Dendritic cell treated with granulocyte-macrophage colony-stimulating factor and Interleukin-4, amounts not matched to agents 40 ng/mL and 50 ng/mL, for 4 days (primary cell): Measurements from ENCODE around the gene SLC35A5.
"Not testable (repeated sequence)": the region's sequence is repeated elsewhere in the genome, so short reads cannot be mapped to it uniquely, and the experiment has no call there.

Source experiments
- H3K27ac Mint-ChIP-seq: one replicate; pipeline ENCODE4 v1.8.0; 2022; ENCODE audit warnings: mild to moderate bottlenecking, mixed read lengths
- H3K27me3 Mint-ChIP-seq: one replicate; pipeline ENCODE4 v1.8.0; 2022; ENCODE audit warnings: mild to moderate bottlenecking, mixed read lengths
- H3K36me3 Mint-ChIP-seq: one replicate; pipeline ENCODE4 v1.8.0; 2022; ENCODE audit warnings: low read depth, mixed read lengths
- H3K4me1 Mint-ChIP-seq: one replicate; pipeline ENCODE4 v1.8.0; 2022; ENCODE audit warnings: low read depth, mixed read lengths
- H3K4me3 Mint-ChIP-seq: one replicate; pipeline ENCODE4 v1.8.0; 2022; ENCODE audit warnings: mild to moderate bottlenecking, moderate library complexity, mixed read lengths
- H3K9me3 Mint-ChIP-seq: one replicate; pipeline ENCODE4 v1.8.0; 2022; ENCODE audit warnings: mixed read lengths
- intact Hi-C: fragments of 100-400 bp; cut with micrococcal nuclease; formaldehyde crosslinking; loops from one replicate; pipeline ENCODE4 v1.15.0; 2022

Gene SLC35A5, protein sequence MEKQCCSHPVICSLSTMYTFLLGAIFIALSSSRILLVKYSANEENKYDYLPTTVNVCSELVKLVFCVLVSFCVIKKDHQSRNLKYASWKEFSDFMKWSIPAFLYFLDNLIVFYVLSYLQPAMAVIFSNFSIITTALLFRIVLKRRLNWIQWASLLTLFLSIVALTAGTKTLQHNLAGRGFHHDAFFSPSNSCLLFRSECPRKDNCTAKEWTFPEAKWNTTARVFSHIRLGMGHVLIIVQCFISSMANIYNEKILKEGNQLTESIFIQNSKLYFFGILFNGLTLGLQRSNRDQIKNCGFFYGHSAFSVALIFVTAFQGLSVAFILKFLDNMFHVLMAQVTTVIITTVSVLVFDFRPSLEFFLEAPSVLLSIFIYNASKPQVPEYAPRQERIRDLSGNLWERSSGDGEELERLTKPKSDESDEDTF

DNA sequence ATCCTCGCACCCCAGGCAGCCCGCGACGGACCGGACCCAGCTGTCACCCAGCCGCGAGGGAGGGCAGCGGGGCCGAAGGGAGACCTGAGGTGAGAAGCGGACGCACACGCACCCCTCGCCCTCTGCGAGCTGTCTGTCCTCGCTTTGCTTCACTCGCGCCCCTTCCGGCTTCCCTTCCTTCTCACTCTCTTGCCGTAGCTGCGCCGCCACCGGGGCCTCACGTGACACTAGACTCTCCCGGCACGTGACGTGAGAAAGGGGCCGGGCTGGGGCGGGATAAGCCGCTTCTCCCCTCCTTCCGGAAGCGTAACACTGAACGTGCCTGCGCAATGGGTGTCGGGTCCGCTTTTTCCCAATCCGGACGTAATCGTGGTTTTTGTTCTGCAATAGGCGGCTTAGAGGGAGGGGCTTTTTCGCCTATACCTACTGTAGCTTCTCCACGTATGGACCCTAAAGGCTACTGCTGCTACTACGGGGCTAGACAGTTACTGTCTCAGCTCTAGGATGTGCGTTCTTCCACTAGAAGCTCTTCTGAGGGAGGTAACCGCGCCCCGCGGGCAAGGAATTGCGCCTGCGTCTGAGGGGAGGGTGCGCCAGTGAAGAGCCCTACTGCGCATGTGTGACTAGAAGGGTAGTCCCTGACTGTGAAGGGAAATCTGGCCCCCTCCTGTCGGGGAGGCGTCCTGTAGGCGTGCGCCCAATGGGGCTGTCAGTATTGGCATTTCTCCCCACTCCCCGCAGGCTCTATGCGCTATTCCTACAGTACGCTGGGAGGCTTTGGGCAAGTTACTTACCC is at the start of gene SLC35A5, which contains the start of gene ATG3:
Gene SLC35A5, plus strand, starts transcription at position 312 of the 796 bp plus-strand sequence. CDS start 1,359 bp downstream, outside the sequence.
Gene ATG3, minus strand, starts transcription at position 229 of the 796 bp plus-strand sequence. CDS start 434 bp downstream, outside the sequence.
- Mint-ChIP-seq H3K27ac (peak within 1 kb of the TSS; percentile 96), H3K27me3 (no peaks in the 10 kb centered on the region), H3K9me3 (no peaks in the 10 kb centered on the region), H3K4me1 (peaks cover 19% of the 10 kb centered on the region), H3K36me3 (peaks cover 65% of the 10 kb centered on the region), H3K4me3 (peak within 1 kb of the TSS; percentile 89)
- intact Hi-C loops: loop anchor here (5.0 kb wide), 1 partner anchor 250 kb away; no protein-coding TSS in a partner anchor

DNA sequence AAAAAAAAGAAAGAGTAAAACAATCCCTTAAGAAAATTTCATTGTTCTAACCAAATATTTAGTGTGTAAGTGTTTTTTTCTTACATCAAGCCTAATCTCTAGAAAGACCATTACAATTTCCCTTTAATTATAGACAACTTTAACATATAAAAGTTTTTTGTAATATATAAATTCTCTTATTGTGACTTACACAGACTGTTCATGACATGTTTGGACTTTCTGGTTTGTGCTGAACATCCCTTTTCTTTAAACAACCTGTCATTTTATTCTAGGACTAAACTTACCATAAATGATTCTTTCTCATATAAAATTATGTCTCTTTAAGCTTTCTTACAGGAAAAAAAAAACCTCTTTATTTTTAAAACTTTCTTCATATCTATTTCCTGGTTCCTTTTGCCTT is 49.5 kb upstream of the SLC35A5 start:
- Mint-ChIP-seq H3K4me3 (no peak overlapping the region), H3K27me3 (no peaks in the 10 kb centered on the region), H3K36me3 (peaks cover 5% of the 10 kb centered on the region), H3K4me1 (peaks cover 5% of the 10 kb centered on the region), H3K9me3 (peaks cover 8% of the 10 kb centered on the region), H3K27ac (no peak overlapping the region)
- intact Hi-C loops: no loop called here

DNA sequence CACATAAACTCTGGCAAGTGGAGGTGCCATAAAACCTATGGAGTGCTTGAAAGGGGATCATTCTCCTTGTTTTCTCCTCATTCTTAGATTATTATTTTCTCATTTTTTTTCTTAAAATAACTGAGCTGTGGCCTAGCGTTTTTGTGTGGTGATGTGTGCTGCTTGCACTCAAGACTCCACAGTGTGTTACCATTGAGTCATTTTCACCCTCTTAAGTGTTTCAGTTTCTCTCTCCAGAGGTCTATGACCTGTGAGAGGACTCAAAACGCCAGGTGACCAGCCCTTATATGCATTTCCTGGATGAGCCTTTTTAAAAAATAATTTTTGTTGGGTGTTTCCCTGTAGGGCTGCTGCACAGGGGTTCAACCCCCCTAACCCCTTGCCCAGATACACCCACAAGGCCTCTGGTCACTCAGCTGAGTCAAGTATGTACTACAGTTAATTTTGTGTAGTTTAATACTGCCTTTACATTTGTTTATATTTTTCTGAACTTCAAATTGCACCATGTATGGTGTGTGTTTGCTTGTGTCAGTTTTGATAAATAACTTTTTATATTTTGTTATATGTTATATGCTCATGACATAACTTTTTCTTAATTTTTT is 47.2 kb upstream of the SLC35A5 start:
- no peaks in the 10 kb centered on the region for H3K27me3 Mint-ChIP-seq
- H3K27ac Mint-ChIP-seq: no peak overlapping the region
- intact Hi-C loops: loop anchor here (5.0 kb wide), 2 partner anchors 377 to 402 kb away; no protein-coding TSS in a partner anchor
- H3K9me3 Mint-ChIP-seq: peaks cover 8% of the 10 kb centered on the region
- H3K36me3 Mint-ChIP-seq: peaks cover 5% of the 10 kb centered on the region
- peaks cover 5% of the 10 kb centered on the region for H3K4me1 Mint-ChIP-seq
- H3K4me3 Mint-ChIP-seq: no peak overlapping the region

DNA sequence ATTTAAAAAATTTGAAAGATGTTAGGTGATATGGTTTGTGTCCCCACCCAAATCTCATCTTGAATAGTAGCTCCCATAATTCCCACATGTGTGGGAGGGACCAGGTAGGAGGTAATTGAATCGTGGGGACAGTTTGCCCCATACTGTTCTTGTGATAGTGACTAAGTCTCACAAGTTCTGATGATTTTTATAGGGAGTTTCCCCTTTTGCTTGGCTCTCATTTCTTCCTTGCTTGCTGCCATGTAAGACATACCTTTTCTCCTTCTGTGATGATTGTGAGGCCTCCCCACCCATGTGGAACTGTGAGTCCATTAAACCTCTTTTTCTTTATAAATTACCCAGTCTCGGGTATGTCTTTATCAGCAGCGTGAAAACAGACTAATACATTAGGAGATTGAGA is 42.9 kb upstream of the SLC35A5 start:
- not testable (repeated sequence) for H3K27me3 Mint-ChIP-seq, H3K4me1 Mint-ChIP-seq, H3K27ac Mint-ChIP-seq, H3K9me3 Mint-ChIP-seq, H3K4me3 Mint-ChIP-seq
- intact Hi-C loops: loop anchor here (1.0 to 5.0 kb wide), 4 partner anchors 192 to 407 kb away; no protein-coding TSS in a partner anchor
- peaks cover 27% of the 10 kb centered on the region for H3K36me3 Mint-ChIP-seq

DNA sequence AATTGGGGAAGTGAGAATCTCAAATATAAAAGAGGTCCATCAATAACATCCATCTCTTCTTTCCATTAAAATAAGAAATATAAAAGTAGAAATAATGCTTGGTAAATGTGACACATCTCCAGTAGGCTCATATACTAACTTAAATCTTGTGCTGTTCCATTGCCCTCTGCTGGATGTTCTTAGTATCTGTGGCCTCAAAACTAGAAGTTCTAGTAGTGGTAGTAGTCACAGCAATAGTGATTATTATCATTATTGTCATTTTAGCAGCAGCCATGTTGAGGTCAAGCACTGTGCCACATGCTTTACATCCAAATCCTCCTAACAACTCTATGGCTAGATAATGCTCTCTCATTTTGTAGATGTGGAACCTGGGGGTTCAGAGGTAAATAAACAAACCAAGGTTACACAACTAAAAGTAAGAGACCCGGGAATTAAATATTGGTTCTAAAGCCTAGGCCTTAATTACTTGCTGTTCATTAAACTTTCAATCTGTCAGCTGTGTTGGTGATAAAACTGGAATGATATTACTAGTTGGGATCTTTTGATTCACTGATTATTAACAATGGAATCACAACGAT is 42.3 kb upstream of the SLC35A5 start:
- Mint-ChIP-seq H3K27ac (no peak overlapping the region), H3K9me3 (no peaks in the 10 kb centered on the region), H3K4me3 (no peak overlapping the region), H3K4me1 (peaks cover 5% of the 10 kb centered on the region), H3K27me3 (no peaks in the 10 kb centered on the region), H3K36me3 (peaks cover 32% of the 10 kb centered on the region)
- intact Hi-C loops: loop anchor here (1.0 to 5.0 kb wide), 4 partner anchors 192 to 407 kb away; no protein-coding TSS in a partner anchor

DNA sequence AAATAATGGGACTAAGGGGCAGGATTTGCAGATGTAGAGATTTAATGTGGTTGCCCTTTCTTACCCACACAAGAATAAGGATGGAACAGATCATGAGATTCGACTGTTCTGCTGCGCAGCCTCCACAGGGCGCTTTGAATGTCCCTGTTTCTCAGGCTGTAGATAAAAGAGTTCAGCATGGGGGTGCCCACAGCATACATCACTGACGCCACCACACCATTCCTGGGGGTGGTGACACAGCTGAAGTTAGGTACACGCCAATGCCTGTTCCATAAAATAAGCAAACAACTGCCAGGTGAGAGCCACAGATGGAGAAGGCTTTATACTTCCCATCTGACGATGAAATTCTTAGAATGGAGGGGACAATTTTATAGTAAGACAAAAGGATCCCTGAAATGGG is 37.7 kb upstream of the SLC35A5 start:
- H3K4me1 Mint-ChIP-seq, H3K27ac Mint-ChIP-seq, H3K9me3 Mint-ChIP-seq, intact Hi-C loops, H3K27me3 Mint-ChIP-seq, H3K4me3 Mint-ChIP-seq: not testable (repeated sequence)
- H3K36me3 Mint-ChIP-seq: peaks cover 61% of the 10 kb centered on the region

DNA sequence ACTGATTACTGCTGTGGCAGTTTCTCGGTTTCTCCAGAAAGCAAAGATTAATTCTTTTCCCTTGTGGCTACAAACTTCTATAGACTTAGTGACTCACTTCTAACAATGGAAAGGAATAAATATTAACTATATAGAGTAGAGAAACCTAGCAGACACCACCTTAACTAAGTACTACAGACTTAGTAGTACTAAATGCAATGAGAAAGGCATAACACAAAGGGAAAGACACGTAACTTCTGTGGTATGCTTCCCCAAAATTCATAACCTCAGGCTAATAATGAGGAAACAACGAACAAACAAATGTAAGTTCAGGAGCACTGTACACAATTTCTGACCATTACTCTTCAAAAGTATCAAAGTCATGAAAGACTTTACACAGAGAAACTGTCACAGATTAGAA is 31.3 kb upstream of the SLC35A5 start:
- no peak overlapping the region for H3K4me3 Mint-ChIP-seq
- no peaks in the 10 kb centered on the region for H3K9me3 Mint-ChIP-seq
- H3K36me3 Mint-ChIP-seq: peaks cover 70% of the 10 kb centered on the region
- intact Hi-C loops: loop anchor here (5.0 kb wide), 1 partner anchor 393 kb away; no protein-coding TSS in a partner anchor
- H3K27me3 Mint-ChIP-seq: no peaks in the 10 kb centered on the region
- no peaks in the 10 kb centered on the region for H3K4me1 Mint-ChIP-seq
- no peak overlapping the region for H3K27ac Mint-ChIP-seq

DNA sequence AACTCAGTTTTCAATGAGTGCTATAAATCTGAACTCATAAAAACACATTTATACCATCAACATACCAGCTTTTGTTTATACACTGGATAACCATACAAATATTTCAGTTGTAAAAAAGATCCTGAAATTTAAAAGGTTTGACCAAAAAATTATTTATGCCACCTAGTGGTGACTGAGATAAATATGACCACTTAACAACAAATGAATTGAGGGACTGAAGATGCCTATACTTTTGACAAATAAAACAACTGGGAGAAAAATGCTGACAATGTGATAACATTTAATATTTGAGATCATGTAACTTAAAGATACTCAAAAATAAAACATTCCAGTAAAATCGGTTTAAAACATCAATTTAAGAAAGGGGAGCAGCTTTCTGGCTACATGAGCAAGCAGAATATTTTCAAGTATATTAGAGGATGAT is 30.5 kb upstream of the SLC35A5 start:
- Mint-ChIP-seq H3K4me1 (no peaks in the 10 kb centered on the region), H3K9me3 (no peaks in the 10 kb centered on the region), H3K27me3 (no peaks in the 10 kb centered on the region), H3K36me3 (peaks cover 75% of the 10 kb centered on the region), H3K4me3 (no peak overlapping the region), H3K27ac (no peak overlapping the region)
- intact Hi-C loops: loop anchor here (5.0 kb wide), 1 partner anchor 394 kb away; no protein-coding TSS in a partner anchor

DNA sequence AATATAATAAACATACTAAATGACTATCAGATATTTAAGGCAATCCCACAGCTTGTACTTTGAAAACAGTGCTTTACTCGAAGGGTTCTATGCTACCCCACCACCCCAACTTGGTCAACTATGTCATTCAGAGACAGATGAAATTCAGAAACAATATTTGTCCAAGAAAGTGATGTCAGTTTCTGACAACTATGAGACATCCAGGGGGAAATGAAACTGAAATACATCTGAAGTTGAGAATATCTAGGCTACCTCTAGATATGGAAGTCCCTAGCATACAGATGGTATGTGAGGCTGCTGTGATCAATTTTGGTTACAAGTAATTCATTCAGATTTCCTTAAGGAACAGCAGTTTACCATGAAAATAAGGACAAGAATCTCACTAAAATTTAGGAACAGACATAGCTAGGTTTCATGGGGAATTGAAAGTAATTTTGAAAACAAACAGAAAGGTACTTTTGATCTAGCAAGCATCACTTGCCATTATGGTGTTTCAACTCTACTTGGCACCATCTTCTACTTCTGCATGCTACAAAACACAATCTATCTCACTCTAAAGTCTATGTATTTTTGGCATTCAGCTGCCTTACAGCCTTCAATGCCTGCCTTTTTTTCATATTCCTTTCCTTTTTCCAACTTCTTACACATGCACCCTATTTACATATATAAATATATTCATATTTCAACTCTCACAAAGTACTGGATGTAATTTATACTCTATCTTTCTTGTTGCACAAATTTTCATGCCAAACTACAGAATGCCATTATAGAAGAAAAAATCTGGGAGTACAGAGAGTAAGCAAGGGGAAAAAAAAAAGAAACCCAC is 21.8 kb upstream of the SLC35A5 start:
- intact Hi-C loops: no loop called here
- Mint-ChIP-seq H3K36me3 (peaks cover 84% of the 10 kb centered on the region), H3K27me3 (no peaks in the 10 kb centered on the region), H3K27ac (no peak overlapping the region), H3K4me3 (no peak overlapping the region), H3K4me1 (peaks cover 14% of the 10 kb centered on the region), H3K9me3 (no peaks in the 10 kb centered on the region)

DNA sequence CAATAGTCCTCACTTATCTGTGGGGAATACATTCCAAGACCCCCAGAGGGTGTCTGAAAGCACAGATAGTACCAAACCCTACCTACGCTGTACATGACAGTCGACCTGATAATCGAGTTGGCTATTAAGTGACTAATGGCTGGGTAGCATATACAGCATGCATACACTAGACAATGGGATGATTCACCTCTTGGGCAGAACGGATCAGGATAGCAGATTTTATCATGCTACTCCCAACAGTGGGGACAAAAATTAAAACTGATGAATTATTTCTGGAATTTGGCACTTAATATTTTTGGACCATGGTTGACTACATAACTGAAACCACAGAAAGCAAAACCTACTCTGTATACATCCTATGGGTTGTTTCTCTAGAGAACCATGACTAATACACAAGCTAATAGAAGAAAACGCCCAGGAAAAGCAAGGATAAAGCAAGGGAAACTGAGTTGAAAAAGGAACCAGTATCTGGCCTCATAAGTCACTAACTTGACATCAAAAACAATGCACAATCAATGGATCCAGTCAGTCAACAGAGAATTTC is 15.6 kb upstream of the SLC35A5 start:
- Mint-ChIP-seq H3K27ac (peak overlapping the region; percentile 39), H3K4me3 (no peak overlapping the region), H3K9me3 (no peaks in the 10 kb centered on the region), H3K27me3 (no peaks in the 10 kb centered on the region), H3K36me3 (peaks cover 68% of the 10 kb centered on the region), H3K4me1 (peaks cover 11% of the 10 kb centered on the region)
- intact Hi-C loops: no loop called here

DNA sequence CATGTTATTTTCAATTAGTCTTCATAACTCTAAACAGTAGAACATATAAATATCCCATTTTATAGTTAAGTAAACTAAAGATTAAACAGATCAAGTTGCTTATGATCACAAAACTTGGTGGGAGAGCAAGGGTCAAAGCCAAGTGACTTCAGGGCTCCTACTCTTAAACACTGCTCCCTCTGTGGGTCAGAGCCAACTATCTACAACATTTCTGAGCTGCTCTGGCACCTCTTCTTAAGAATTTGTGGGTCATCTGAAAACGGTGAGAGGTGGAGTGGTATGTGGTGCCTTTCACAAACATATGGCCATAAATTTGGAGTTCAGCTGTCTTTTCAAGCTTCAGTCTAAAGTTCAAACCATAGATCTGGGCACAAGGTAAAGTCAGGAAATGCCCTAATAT is 11.0 kb upstream of the SLC35A5 start:
- H3K4me1 Mint-ChIP-seq: peaks cover 41% of the 10 kb centered on the region
- no peak overlapping the region for H3K4me3 Mint-ChIP-seq
- H3K36me3 Mint-ChIP-seq: peaks cover 53% of the 10 kb centered on the region
- H3K27ac Mint-ChIP-seq: no peak overlapping the region
- no peaks in the 10 kb centered on the region for H3K9me3 Mint-ChIP-seq
- H3K27me3 Mint-ChIP-seq: no peaks in the 10 kb centered on the region
- intact Hi-C loops: no loop called here

DNA sequence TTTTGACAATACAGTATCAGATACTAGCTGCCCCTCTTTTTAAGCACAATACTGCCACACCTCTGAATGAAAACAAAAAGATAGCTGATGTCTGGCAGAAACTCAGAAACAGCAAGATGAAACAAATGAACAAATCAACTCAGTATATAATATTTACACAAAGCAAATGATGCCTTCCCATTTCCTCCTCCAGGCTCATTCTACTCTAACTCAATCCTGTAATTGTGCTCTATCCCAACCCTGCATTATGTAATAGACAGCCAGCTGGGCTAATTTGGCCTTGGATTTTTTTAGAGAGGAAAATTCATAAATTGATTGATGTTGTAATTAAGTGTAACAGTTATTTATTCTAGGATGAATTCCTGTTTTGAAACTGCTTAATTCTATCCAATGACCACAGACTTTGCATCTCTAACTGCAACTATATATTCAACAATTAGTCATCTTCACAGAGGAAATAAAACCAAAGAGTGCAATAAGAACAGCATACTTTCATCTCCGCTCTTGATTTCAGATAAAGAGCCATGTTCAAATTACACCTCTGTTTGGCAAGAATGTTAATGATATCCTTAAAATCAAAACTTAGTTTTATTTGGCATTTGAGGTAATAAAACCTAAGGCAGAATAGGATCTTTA is 6.2 kb upstream of the SLC35A5 start:
- H3K27ac Mint-ChIP-seq: peak overlapping the region; percentile 56
- no peaks in the 10 kb centered on the region for H3K27me3 Mint-ChIP-seq
- H3K4me3 Mint-ChIP-seq: peak overlapping the region; percentile 56
- H3K4me1 Mint-ChIP-seq: peaks cover 51% of the 10 kb centered on the region
- no peaks in the 10 kb centered on the region for H3K9me3 Mint-ChIP-seq
- peaks cover 38% of the 10 kb centered on the region for H3K36me3 Mint-ChIP-seq
- intact Hi-C loops: no loop called here
